TTC549 (cell line): ENCODE results near the gene TMC6.
"Not testable (repeated sequence)": the region's sequence is repeated elsewhere in the genome, so short reads cannot be mapped to it uniquely, and the experiment has no call there.

Experiments
- FAIRE-seq: peaks from 2 replicates; lab custom pipeline; 2012; peaks lifted over from hg19 to GRCh38; lab: Jason Lieb, UNC

The TMC6 gene

DNA sequence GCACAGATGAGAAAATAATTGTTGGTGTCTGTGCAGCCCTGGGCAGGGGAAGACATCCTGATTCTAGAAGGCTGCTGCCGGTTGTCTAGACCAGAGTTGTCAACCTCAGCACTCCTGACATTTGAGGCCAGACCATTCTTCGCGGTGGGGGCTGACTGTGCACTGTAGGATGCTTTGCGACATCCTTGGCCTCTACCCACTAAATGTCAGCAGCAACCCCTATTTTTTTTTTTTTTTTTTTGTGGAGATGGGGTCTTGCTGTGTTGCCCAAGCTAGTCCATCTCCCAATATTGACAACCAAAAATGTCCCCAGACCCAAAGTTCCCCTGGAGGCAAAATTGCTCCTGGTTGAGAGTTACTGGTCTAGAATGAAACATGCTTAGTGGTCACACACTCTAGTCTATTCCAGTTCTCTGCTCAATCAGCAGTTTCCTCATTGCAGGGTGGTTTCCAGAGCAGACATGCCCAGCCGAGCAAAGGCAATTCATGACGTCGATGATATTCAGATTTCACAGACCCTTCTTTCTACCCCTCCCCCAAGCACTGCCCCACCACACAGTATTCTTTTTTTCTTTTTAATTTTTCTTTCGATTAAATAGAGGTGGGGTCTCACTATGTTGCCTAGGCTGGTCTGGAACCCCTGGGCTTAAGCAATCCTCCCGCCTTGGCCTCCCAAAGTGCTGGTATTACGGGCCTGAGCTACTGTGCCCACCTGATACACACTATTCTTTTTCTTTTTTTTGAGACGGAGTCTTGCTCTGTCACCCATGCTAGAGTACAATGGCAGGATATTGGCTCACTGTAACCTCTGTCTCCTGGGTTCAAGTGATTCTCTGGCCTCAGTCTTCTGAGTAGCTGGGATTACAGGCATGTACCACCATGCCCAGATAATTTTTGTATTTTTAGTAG lies 26.6 kb upstream of the TMC6 start:
- no peak for FAIRE-seq

DNA sequence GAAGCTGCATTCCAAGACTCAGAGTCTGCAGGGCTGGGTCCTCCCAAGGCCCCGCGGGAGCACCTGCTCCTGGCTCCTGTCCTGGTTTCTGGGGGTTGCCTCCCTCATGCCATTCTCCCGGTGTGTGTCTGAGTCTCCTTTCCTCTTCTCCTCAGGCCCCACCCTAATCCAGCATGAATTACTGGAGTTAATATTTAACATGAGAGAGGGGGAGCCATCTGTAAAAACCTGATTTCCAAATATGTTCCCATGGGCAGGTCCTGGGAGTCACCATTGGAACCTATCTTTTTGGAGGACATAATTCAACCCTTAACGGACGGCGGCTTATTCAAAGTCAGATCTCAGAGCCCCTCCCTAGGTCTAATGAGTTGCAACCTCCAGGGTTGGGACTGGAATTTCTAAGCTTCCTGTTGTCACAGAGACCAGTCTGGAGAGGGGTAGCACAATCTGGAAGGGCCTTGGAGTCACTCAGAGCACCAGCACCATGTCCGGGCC lies 23.0 kb upstream of the TMC6 start:
- no peak for FAIRE-seq

DNA sequence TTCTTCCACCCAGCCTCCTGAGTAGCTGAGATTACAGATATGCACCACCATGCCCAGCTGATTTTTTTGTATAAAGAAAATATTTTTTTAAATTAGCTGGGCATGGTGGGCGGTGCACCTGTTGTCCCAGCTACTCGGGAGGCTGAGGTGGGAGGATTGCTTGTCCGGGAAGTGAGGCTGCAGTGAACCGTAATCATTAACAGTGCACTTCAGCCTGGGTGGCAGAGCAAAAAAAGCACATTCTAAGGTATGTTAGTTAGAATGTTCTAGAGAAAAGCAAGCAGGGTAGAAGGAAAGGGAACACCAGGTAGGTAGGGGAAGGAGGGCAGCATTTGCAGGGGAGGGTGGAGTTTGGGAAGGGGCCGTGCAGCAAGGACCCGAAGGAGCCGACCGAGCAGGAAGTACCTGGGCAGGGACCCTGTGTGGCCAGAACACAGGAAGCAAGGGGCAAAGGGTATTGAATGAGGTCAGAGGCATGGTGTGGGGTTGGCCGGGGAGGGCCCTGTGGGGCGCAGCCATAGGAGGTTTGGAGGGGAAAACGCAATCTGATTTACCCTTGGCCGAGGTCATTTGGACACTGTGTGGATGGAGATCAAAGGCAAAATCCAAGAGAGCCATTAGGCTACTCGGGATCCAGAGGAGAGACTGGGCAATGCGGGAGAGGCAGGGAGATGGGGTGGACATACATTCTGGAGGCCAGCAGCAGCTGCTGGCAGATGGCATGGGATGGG lies 19.9 kb upstream of the TMC6 start:
- no peak for FAIRE-seq

DNA sequence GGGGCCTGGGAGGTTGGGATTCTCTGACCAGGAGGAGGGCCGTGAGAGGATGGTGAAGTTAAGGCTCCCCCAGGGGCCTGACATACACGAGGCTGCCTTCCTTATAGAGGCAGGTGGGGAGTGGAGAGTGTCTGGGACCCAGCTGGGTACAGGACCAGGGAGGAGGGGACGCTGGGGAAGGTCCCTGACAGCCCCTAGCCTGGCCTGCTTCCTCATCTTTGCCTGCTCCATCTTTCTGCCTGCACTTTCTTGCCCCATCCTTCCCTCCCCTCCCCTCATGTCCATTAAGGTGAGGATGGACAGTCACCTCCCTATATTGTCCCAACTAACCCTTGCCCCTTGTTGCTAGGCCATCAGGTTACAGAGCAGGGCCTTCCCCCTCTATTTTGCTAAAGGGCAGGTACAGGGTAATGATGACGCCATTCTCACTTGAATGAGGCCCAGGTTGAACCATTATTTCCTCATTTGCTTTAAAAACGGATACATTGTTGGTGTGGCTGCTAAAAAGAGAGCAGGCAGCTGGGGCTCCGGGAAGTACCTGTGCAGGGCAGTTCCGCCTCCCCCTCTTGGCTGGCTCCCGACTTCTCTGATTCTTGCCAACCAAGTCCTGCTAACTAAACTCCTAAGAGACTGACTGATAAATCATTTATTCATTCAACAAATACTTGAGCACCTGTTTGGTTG lies 18.9 kb upstream of the TMC6 start:
- no peak for FAIRE-seq

DNA sequence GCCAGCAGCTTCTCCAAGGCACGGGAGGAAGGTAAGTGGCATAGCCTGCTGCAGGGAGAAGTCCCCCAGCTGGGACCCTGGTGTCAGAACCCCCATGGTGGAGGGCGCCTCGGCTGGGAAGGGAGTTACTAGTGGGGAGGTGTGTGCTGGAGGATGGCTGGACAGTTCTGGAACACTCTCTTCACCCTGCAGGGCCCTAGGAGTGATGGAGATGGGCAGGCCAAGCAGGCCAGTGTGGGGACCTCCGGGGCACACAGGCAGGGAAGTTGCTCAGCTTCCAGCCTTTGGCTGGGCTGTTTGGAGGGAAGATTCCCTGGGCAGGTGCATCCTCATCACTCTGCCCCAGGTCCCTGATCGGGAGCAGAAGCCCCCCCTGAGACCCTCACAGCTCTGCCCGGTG lies 18.3 kb upstream of the TMC6 start:
- FAIRE-seq, result no peak

DNA sequence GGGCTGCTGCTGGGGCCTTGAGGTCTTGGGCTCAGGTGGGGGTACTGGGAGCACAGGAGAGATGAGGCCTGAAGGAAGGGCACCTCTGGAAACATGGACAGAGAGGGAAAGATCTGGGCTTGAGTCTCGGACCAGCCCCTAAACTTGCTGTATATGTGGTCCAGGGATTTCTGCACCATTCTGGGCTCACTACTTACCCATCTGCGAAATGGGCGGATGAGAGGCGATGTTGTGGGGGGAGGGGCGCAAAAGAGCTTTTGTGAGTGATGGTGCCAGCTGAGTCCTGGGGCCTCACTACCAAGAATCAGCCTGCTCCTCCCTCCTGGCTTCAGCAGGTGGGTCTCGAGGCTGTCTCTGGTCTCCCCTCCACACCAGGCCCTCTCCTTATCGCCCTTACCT lies 17.9 kb upstream of the TMC6 start:
- FAIRE-seq, result no peak

DNA sequence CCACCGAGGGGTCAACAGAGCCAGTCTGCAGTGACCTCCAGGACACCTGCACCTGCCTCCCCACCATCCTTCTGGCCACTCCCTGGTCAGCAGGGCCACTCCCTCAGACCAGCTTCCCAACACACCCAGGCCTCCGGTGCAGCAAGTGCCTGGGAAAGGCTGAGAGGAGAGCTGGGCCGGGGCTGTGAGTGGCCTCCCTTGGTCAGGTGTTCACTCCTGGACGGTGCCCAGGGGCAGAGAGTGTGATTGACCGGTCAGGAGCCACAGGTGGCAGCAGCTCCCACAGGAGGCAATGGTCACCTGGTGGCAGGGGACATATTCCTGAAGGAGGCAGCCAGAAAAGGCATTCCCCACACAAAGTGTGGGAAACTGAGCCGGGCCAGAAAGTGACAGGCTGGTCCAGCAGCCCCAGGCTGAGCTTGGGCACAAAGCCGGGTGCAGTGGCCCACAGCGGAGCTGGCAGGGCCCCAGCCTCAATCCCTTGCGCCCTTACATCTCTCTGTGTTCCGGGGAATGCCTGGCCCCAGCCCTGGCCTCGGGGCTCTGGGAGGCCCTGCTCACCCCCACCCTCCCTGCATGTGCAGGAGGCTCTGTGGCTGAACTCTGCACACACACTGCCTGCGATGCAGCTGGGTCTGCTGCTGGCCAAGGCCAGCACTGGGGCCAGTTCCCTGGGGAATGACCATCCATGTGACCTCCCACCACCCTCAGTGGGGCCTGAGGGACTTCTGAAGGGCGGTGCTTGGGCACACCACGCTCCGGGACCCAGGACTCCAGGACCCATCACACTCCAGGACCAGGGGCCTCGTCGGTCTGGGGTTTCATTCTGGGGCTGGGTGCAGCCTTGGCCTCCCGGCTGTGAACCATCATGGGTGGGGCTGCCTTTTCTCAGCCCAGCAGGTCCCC lies 16.4 kb upstream of the TMC6 start:
- FAIRE-seq, result no peak

DNA sequence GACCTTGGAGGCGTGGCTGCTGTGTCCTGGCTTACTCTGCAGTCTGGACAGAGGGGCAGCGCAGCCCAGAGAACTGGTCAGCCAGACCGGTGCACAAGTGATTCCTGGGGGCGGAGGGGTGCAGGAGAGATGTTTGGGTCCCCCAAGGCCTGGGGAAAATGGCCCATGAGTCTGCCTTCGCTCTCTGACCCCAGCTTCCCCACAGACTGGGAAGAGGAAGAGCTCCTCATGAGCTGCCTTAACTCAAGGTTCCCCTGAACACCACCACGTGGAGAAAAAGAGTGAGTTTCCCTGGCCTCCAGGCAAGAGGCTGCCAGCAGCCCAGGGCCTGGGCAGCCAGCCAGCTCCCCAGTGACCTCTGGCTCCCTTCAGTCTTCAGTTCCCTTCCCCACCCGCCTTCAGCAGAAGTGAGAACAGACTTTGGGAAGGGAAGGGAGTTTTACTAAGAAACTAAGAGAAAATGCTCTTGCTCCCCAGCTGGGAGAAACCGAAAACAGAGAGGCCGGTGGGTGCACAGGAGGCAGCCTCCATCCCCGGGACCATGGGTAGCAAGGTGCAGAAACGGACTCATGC lies 15.7 kb upstream of the TMC6 start:
- FAIRE-seq, result no peak

DNA sequence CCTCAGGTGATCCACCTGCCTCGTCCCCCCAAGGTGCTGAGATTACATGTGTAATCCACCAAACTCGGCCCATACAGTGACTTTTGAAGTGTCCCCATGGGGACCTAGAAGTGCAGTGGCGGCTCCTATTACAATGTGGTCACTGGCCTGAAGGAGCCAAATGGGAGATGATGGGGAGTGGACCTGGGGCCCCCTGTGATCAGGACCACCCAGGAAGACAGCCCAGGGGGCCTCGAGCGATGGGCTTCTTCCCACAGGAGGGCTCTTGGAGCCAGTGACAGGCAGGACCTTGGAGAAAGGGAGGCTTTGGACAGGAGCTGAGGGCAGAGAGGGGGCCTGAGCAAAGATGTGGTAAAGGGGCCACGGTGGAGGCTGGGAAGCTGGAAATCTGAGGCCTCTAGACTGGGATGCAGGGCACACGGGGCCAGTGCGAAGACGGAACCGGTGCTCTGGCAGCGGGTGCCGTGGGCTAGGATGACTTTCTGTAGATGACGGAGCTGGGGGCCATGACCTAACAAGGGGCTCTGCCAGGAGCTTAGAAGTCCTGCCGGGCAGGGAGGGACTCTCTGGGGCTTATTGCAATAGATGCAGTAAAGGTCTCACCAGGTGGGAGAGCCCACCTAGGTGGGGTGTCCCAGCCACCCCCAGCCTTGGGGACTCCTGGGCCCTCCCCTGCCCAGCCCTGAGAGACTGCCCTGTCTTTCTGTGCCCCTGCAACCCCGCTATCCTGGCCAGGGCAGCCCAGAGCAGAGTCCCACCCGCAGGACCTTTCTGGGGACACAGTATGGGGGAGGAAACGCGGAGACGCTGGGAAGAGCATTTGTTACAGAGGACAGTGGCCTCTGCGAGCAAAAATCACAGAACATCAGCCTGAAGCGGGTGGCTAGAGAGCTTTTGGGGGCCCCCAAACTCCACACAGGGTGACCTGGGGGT lies 14.9 kb upstream of the TMC6 start:
- no peak for FAIRE-seq

DNA sequence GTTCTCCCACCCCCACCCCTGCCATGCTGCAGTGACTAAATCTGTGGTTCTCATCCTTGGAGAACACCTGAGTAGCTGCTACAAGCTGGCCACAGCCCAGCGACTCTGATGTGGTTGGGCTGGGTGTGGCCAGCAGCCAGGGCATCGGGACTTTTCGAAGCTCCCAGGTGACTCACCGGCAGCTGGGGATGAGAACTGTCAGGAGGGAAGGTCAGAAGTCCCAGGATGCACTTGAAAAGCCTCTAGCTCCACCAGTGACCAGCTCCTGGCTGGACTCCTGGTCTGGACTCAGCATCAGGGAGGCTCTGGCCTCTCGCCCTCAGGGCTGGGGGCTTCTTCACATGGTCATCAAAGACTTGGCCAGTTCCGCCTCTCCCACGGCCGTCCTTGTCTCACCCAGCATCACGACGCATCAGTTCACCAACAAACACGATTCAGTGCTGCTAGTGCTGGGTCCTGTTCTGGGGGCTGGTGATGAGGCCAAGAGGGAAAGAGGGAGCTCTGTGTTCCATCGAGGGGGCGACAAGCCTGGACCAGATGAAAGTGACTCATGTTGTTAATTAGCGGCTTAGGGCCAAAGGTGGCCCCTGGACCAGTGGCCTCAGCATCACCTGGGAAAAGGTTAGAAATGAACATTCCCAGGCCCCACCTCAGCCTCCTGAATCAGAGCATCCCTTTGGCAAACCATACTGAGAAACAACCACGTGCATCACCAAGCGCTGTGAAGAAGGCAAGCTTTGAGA lies 13.7 kb upstream of the TMC6 start:
- no peak for FAIRE-seq

DNA sequence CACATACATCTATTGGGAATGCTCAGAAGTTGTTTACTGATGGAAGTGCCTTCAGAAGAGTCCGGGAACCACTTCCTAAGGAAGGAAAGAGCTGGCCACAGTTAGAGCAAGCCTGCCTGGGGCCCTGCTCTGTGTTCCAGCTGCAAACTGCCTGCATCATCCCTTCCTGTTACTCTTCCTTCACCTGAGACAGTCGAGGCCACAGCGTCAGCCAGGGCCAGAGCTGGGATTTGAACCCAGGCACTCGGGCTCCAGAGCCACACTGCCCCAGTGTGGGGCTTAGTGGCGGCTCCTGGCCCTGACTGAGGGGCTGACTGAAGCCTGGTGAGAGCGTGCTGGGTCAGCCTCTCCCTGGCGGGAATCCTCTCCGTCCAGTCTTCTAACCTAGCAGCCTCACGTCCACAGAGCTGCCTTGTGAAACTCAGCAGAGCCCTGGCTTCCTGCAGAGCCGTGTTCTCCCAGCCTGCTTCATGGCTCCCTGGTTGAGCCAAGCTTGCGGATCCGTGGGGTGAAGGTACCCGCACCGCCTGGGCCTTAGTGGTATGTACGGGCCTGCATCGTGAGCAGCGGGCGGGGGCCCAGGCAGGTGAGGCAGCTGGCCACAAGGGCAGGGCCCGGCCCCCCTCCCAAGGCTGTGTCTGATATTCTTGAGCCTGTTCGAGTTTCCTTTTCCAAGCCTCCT lies 13.0 kb upstream of the TMC6 start:
- no peak for FAIRE-seq

DNA sequence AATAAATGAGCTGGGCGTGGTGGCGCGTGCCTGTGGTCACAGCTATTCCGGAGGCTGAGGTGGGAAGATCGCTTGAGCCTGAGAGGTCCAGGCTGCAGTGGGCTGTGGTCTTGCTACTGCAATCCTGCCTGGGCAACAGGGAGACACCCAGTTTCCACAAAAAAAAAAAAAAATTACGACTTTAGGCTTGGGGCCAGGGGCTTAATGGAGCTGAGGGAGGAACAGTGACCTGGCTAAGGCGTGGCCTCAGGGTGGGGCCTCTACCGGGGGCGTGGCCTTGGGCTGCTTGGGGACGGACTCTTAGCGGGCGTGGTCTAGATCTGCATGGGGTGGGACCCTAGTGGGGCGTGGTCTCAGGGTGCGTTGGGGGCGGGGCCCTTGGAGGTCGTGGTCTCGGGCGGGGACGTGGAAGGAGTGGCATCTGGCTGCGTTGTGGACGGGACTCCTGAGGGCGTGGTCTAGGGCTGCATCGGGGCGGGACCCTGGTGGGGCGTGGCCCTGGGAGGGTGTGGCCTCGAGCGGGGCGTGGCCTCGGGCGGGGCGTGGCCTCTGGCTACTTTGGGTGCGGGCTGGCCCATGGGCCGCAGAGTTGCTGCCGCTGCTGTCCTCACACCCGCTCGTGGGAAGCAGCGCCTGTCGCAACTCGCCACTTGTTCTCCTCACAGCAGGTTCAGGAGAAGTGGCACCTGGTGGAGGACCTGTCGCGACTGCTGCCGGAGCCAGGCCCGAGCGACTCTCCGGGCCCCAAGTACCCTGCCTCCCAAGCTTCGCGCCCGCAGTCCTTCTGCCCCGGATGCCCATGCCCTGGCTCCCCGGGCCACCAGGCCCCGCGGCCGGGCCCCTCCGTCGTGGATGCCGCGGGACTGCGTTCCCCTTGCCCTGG lies 11.9 kb upstream of the TMC6 start:
- peak; percentile 55 for FAIRE-seq

DNA sequence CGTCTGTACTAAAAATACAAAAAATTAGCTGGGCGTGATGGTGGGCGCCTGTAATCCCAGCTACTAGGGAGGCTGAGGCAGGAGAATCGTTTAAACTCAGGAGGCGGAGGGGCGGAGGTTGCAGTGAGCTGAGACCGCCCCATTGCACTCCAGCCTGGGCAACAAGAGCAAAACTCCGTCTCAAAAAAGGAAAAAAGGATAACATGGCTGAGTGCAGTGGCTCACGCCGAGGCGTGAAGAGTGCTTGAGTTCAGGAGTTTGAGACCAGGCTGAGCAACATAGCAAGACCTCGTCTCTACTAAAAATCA lies 11.3 kb upstream of the TMC6 start:
- not testable (repeated sequence) for FAIRE-seq

DNA sequence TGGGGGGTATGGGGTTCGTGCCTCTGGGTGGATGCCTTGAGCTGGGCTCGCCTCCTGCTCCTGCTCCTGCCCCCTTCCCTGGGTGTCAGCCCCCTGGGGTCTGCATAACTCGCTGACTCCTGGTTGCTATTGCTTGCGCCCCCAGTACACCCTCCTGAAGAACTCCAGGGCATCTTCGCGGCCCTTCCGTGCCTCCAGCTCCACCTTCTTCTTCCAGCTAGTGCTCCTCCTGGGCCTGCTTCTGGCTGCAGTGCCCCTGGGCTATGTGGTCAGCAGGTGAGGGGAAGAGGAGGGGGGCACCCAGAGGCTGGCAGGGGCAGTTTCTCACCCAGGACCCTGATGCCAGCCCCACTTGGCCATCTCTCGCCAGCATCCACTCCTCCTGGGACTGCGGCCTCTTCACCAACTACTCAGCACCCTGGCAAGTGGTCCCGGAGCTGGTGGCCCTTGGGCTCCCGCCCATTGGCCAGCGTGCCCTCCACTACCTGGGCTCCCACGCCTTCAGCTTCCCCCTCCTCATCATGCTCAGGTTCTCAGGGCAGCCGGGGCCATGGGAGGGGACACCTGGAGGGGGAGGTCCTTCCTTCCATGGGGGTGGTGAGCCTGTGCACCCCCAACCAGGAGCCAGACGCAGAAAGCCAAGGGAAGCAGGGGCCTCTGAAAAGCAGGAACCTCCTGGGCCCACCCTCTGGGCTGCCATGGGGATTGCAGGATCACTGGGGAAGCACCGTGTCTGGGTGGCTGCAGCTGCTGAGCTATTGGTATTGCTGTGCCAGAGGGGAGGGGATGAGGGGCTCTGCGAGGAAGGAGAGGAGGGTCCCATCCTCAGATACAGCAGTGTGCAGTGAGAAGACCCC lies 9.9 kb upstream of the TMC6 start:
- no peak for FAIRE-seq

DNA sequence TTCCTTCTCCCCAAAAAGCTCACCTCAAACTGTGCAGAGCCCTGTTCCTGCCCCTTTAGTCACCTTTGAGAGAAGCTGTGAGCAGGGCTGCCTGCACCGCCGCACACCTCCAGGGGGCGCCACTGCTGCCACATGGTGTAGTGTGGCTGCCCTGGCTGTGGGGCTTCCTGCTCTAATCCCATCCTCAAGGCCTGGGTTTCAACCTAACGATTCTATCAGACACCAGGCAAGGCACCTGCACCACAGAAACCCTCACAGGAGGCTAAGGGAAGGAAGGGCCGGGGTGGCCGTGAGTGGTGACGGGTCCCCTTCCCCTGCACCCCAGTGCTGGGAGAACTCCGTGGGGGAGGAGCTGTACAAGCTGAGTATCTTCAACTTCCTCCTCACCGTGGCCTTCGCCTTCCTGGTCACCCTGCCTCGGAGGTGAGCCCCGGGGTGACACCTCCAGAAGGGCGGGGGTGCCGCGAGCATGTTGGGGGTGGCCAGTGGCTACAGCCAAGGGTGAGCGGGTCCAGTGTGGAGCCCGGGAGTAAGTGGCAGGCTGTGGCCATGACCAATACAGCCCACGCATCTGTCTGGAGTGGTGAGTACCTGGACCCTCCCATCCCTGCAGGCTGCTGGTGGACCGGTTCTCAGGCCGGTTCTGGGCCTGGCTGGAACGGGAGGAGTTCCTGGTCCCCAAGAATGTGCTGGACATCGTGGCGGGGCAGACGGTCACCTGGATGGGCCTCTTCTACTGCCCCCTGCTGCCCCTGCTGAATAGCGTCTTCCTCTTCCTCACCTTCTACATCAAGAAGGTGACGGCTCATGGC lies 9.0 kb upstream of the TMC6 start:
- no peak for FAIRE-seq

DNA sequence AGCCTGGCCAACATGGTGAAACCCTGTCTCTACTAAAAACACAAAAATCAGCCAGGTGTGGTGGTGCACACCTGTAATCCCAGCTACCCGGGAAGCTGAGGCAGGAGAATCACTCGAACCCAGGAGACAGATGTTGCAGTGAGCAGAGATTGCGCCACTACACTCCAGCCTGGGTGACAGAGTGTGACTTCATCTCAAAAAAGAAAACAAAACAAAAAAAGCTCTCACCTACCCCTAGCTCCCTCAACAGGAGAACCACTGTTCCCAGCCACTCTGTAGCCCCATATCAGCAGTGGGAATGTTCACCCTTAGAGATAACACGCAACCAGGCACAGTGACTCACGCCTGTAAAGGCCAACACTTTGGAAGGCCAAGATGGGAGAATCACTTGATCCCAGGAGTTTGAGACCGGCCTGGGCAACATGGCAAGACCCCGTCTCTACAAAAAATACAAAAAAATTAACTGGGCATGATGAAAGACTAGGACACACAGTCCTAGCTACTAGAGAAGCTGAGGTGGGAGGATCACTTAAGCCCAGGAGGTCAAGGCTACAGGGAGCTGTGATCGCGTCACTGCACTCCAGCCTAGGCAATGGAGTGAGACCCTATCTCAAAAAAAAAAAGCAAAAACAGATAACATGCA lies 7.4 kb upstream of the TMC6 start:
- FAIRE-seq, result no peak
